PC-9 (cell line): ENCODE measurements around the gene STAT5B.

ENCODE experiments used
- EZH2 ChIP-seq: fragments of 200-600 bp; sonication (generic); IDR thresholded peaks from 2 replicates; pipeline ENCODE4 v1.8.0; 2017; ENCODE audit warnings: antibody characterized with exemption, low read depth
- TF ChIP-seq, protein P1 (sequence below): fragments of 200-600 bp; sonication (generic); conservative IDR thresholded peaks from 2 replicates; pipeline ENCODE4 v1.6.1; 2017; ENCODE audit warnings: mixed run types, antibody characterized with exemption, mild to moderate bottlenecking, moderate library complexity

DNA sequence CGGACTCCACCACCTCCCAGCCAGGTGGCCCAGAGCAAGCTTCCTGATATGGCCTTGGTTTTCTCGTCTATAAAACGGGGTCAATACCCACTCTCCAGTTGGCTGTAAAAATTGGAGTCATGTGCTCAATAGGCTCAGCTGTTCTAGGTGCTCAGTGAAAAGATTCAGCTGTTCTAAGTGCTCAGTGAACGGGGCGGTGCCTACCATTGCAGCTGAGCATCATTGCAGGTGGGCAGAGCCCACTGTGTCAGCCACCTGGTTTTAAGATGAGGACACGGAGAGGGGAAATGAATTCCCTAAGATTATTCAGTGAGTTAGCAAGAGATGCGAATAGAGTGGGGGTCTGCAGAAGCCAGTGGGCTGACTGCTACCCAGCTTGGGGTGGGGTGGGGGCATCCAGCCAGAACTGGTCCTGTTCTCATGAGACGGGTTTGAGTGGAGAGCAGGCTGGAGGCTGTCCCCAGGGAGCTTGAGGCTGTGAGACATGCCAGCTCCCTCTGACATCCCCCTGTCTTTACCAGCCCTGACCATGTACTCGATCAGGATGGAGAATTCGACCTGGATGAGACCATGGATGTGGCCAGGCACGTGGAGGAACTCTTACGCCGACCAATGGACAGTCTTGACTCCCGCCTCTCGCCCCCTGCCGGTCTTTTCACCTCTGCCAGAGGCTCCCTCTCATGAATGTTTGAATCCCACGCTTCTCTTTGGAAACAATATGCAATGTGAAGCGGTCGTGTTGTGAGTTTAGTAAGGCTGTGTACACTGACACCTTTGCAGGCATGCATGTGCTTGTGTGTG lies 34.0 kb upstream of the STAT5B start:
- no peak for TF ChIP-seq EZH2
- TF ChIP-seq, protein P1, sequence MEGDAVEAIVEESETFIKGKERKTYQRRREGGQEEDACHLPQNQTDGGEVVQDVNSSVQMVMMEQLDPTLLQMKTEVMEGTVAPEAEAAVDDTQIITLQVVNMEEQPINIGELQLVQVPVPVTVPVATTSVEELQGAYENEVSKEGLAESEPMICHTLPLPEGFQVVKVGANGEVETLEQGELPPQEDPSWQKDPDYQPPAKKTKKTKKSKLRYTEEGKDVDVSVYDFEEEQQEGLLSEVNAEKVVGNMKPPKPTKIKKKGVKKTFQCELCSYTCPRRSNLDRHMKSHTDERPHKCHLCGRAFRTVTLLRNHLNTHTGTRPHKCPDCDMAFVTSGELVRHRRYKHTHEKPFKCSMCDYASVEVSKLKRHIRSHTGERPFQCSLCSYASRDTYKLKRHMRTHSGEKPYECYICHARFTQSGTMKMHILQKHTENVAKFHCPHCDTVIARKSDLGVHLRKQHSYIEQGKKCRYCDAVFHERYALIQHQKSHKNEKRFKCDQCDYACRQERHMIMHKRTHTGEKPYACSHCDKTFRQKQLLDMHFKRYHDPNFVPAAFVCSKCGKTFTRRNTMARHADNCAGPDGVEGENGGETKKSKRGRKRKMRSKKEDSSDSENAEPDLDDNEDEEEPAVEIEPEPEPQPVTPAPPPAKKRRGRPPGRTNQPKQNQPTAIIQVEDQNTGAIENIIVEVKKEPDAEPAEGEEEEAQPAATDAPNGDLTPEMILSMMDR, result no peak
